CD4-positive, CD25-positive, alpha-beta regulatory T cell (primary cell): Measurements from ENCODE around the gene EEF2KMT. TPM values are rescaled to one million over a fixed set of nuclear protein-coding genes. Genes with fewer than 3 reads are reported as not detected.
A peak's percentile ranks its signal among the peaks of the same experiment; 100 is the strongest.
"Not testable (repeated sequence)": the region's sequence is repeated elsewhere in the genome, so short reads cannot be mapped to it uniquely, and the experiment has no call there.

Experiments used
- ATAC-seq, 2 donors: fragments of 150-1000 bp; cut with Tn5 transposase; one replicate each; pipeline ENCODE4 v1.10.0; 2021; ENCODE audit warnings: low read depth in 2 of 2, moderate number of reproducible peaks in 2 of 2, moderate library complexity in 1 of 2
- DNase-seq, 3 donors: peaks; one replicate each; pipeline versions ENCODE4 v3.0.0 to v3.0.0-alpha.2; 2012 to 2022; ENCODE audit warnings: mixed read lengths in 1 of 3
- H3K27ac ChIP-seq: one replicate; pipeline ENCODE4 v1.7.0; 2013; ENCODE audit warnings: mild to moderate bottlenecking, low read length; ENCODE audit not compliant: insufficient read depth, poor library complexity, severe bottlenecking
- H3K27me3 ChIP-seq: one replicate; pipeline ENCODE4 v1.7.0; 2013; ENCODE audit warnings: low read length; ENCODE audit not compliant: control insufficient read depth, insufficient read depth
- H3K36me3 ChIP-seq: one replicate; pipeline ENCODE4 v1.7.0; 2013; ENCODE audit warnings: mild to moderate bottlenecking, low read length, moderate library complexity; ENCODE audit not compliant: control insufficient read depth, insufficient read depth
- H3K4me1 ChIP-seq: 2 replicates; pipeline ENCODE4 v1.7.0; 2013; ENCODE audit warnings: mild to moderate bottlenecking, low read length; ENCODE audit not compliant: insufficient read depth, control insufficient read depth, poor library complexity, severe bottlenecking
- H3K4me3 ChIP-seq: one replicate; pipeline ENCODE4 v1.7.0; 2013; ENCODE audit warnings: low read depth, mild to moderate bottlenecking, low read length, moderate library complexity
- H3K9me3 ChIP-seq, 2 experiments: 1 replicate in 1 of 2; 2 replicates in 1 of 2; pipeline ENCODE4 v1.7.0; 2013; ENCODE audit warnings: low read length in 2 of 2, mild to moderate bottlenecking in 1 of 2, moderate library complexity in 1 of 2; ENCODE audit not compliant: control insufficient read depth in 2 of 2
- H3K27ac Mint-ChIP-seq, 3 donors: one replicate each; pipeline ENCODE4 v1.8.0; 2020 to 2022; ENCODE audit warnings: mild to moderate bottlenecking in 3 of 3, mixed read lengths in 3 of 3, moderate library complexity in 2 of 3
- H3K27me3 Mint-ChIP-seq: one replicate; pipeline ENCODE4 v1.8.0; 2022; ENCODE audit warnings: mild to moderate bottlenecking, mixed read lengths
- H3K36me3 Mint-ChIP-seq: one replicate; pipeline ENCODE4 v1.8.0; 2020; ENCODE audit warnings: mixed read lengths
- H3K4me1 Mint-ChIP-seq, 4 donors: one replicate each; pipeline ENCODE4 v1.8.0; 2020 to 2022; ENCODE audit warnings: mixed read lengths in 4 of 4, mild to moderate bottlenecking in 1 of 4
- H3K4me3 Mint-ChIP-seq, 4 donors: one replicate each; pipeline ENCODE4 v1.8.0; 2020 to 2022; ENCODE audit warnings: mild to moderate bottlenecking in 4 of 4, mixed read lengths in 4 of 4, moderate library complexity in 3 of 4
- H3K9me3 Mint-ChIP-seq, 7 donors: one replicate each; pipeline ENCODE4 v1.8.0; 2020 to 2022; ENCODE audit warnings: mixed read lengths in 7 of 7, mild to moderate bottlenecking in 3 of 7, moderate library complexity in 2 of 7
- polyA plus RNA-seq, 4 donors: library from polyadenylated mRNA; unstranded; fragments of 300-500 nt; fragmentation: Illumina TruSeq; gene quantifications; one replicate each; pipeline ENCODE4 v1.2.3, GENCODE V29; 2021
- total RNA-seq: library from RNA; stranded (reverse); gene quantifications from one replicate; pipeline ENCODE4 v1.2.3, GENCODE V29; 2022

The EEF2KMT gene
- total and polyA plus RNA-seq, 5 donors from 2014 or later = 3.7 to 19.6 (median 13.9) TPM

DNA sequence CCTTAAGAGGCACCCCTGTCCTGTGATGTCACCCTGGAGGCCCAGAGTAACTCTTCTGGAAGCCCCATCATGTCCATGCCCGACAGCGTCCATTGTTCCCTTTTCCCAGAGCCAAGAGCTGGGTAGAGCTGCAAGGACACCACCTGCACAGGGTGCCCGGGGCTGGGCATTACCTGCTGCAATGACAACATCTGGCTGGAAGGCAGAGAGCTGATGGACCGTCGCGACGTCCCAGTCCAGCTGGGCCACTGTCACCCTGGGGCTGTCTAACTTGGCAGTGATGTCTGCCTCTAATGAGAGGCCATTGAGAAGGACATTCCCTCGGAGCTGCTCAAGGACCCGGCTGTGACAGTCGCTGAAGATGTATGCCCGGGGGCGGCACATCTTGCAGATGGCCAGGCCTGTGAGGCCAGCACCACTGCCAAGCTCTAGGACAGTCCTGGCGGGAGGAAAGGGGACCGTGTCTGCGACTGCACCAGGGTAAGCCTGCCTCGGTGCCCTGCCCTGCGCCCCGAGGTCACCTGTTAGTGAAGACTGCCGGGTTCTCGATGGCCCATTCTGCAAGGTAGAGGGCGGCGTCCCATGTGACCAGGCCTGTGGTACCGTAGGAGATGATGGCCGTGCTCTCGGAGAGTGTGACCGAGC is 7.6 kb downstream of the EEF2KMT start:
- H3K4me1 Mint-ChIP-seq, H3K9me3 ChIP-seq, H3K27ac Mint-ChIP-seq: not testable (repeated sequence)

DNA sequence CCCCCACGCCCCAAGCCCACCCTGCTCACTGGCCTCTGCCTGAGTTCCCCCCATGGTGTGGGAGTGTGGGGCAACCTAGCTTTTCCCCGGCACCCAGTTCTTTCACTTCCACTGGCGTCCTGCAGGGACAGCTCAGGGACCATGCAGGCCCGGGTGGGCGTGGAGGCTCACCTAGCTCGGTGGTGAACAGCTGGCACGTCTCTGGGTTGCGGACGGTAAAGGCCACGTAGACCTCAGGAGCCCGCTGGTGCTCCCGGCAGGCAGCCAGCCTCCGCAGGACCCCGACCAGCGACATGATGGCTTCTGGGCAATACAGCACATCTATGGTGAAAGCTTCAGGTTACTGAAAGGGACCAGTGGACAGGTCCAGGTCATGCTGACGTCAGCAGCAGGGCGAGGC is 8.7 kb downstream of the EEF2KMT start:
- not testable (repeated sequence) for ATAC-seq, H3K27me3 Mint-ChIP-seq, H3K9me3 ChIP-seq, H3K4me1 Mint-ChIP-seq, H3K27ac Mint-ChIP-seq, H3K4me3 Mint-ChIP-seq, H3K36me3 ChIP-seq, H3K9me3 Mint-ChIP-seq, H3K27me3 ChIP-seq, H3K4me1 ChIP-seq, H3K4me3 ChIP-seq, DNase-seq, H3K27ac ChIP-seq
- peaks cover 24% of the 10 kb centered on the region for H3K36me3 Mint-ChIP-seq

More for the DNA sequence above, 7.6 kb downstream of the EEF2KMT start:
- H3K27ac ChIP-seq, H3K9me3 Mint-ChIP-seq, H3K27me3 ChIP-seq, H3K27me3 Mint-ChIP-seq, DNase-seq, H3K36me3 ChIP-seq, ATAC-seq, H3K4me3 Mint-ChIP-seq, H3K4me1 ChIP-seq, H3K4me3 ChIP-seq: not testable (repeated sequence)
- peaks cover 14% of the 10 kb centered on the region for H3K36me3 Mint-ChIP-seq

DNA sequence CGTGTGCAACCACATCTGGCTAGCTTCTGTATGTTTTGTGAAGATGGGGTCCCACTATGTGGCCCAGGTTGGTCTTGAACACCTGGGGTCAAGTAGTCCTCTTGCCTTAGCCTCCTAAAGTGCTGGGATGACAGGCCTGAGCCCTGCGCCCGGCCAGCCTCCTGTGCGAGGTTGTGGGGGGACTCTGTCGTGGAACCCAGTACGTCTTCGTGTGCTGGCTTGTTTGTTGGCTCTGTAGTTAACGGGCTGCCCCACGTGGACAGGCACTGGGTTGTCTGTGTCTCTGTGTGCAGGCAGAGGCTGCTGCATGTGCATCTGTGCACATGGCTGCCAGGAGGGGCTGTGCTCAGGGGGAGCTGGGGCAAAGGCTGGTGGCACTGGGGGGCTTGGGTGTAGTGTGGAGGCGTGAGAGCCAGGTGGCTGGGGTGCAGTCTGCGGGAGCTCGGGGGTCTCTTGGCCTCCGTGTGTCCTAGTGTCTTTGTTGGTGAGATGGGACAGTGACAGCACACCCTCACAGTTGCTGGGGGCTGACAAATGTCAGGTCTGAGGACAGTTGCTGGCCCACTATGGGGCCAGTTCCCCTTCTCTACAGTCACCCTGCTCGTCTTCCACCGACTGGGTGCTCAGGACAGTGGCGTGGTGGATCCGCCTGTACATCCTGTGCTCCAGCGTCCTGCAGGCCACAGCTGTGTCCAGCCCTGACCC is 9.4 kb downstream of the EEF2KMT start:
- not testable (repeated sequence) for H3K27ac Mint-ChIP-seq, H3K27me3 Mint-ChIP-seq, H3K27me3 ChIP-seq, H3K4me1 ChIP-seq, H3K9me3 Mint-ChIP-seq, H3K4me3 Mint-ChIP-seq, H3K4me3 ChIP-seq, H3K4me1 Mint-ChIP-seq, H3K36me3 ChIP-seq, H3K9me3 ChIP-seq, ATAC-seq, DNase-seq, H3K27ac ChIP-seq
- peaks cover 26% of the 10 kb centered on the region for H3K36me3 Mint-ChIP-seq

DNA sequence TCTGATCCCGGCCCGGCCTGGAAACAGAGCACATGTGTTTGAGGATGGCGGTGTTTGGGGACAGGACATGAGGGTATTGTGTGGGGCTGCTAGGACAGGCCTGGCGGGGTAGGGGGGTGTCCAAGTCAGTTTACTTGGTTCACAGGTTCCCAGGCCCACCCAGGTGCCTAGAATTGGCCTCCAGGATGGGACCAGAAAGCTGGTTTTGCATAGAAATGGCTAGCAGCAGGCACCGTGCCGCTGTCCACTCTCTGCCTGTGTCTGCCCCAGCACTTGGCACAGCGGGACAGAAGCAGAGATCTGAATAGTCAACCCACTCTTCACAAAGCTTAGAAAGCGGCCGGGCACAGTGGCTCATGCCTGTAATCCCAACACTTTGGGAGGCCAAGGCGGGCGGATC is 11.9 kb downstream of the EEF2KMT start:
- H3K4me1 Mint-ChIP-seq, H3K36me3 ChIP-seq, H3K27ac ChIP-seq, H3K27me3 Mint-ChIP-seq, H3K27ac Mint-ChIP-seq, H3K27me3 ChIP-seq, H3K9me3 ChIP-seq, H3K4me3 Mint-ChIP-seq, H3K4me1 ChIP-seq, ATAC-seq, DNase-seq, H3K9me3 Mint-ChIP-seq, H3K4me3 ChIP-seq: not testable (repeated sequence)
- peaks cover 22% of the 10 kb centered on the region for H3K36me3 Mint-ChIP-seq

DNA sequence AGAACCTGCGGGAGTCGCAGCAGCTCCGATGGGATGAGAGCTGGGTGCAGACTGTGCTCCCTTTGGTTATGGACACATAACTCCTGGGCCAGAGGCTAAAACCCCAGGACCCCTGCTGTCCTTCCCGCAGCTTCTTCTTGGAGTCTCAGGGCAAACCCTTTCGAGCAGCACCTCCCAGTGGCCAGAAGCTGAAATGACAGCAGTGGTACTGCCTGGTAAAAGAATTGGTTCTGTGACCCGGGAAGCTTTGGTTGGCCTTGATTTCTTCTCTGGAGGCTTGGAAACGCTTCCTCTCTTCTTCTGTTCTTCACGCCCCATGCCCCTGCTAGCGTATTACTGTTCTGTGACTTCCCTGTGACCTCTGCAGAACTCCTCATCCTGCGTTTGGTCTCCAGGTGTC is 12.8 kb downstream of the EEF2KMT start:
- H3K9me3 ChIP-seq, H3K4me1 ChIP-seq, H3K27ac ChIP-seq, H3K27me3 ChIP-seq, H3K27me3 Mint-ChIP-seq, H3K4me3 ChIP-seq, H3K36me3 ChIP-seq, H3K4me3 Mint-ChIP-seq, H3K9me3 Mint-ChIP-seq, ATAC-seq, H3K4me1 Mint-ChIP-seq: not testable (repeated sequence)
- Mint-ChIP-seq H3K36me3 (peaks cover 23% of the 10 kb centered on the region), H3K27ac (peak overlapping the region in 1 of 3 donors; percentile 27)
- DNase-seq = peak; percentile 32 to 66 (median 53)

DNA sequence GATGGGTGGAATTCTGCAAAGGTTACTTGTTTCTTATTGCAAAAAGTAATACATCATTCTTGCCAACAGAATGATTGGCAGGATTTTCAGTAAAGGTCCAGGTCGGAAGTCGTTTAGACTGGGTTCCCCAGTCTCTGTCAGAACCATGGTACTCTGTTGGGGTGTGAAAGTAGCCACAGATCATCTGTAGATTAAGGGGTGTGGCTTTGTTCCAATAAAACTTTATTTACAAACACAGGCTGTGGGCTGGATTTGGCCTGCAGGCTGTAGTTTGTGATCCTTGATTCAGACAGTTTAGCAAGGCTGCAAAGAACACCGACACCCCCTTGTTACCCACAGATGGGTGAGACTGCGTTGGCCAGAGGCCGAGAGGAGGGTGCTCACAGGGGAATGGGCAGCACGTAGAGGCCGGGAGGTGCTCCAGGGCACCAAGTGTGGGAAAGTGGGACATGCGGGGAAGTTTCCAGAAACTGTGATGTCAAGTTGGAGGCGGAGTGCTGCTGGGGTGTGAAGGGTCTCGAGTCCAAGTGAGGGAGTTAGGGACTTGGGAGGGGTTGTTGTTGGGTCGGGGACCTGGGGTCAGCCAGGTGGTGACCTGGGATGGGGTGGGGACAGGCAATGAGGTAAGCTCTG is 13.4 kb downstream of the EEF2KMT start:
- Mint-ChIP-seq H3K27ac (peak overlapping the region in 2 of 3 donors; percentile 82 to 84), H3K36me3 (peaks cover 25% of the 10 kb centered on the region)
- not testable (repeated sequence) for H3K27ac ChIP-seq, H3K4me1 ChIP-seq, H3K27me3 ChIP-seq, H3K4me3 Mint-ChIP-seq, ATAC-seq, H3K27me3 Mint-ChIP-seq, DNase-seq, H3K4me3 ChIP-seq, H3K4me1 Mint-ChIP-seq, H3K9me3 ChIP-seq, H3K9me3 Mint-ChIP-seq
- peaks cover 14% of the 10 kb centered on the region for H3K36me3 ChIP-seq

DNA sequence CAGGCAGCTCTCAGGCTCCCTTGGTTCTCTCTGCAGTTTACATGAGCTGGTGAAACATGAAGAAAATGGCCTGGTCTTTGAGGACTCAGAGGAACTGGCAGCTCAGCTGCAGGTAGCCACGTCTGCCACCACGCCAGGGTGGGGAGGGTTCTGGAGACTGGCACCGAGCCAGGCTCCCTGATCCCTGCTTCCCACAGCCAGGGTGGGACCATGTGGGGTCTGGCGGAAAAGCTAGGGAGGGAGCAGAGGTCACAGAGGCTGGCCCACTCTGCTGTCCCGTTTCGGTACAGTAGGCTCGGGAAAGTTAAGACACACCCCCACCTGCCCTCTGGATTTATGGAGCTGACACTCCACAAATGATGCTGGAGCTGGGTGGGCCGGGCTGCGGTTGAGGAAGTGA is 13.9 kb downstream of the EEF2KMT start:
- Mint-ChIP-seq H3K36me3 (peaks cover 25% of the 10 kb centered on the region), H3K27ac (peak overlapping the region in 1 of 3 donors; percentile 84)
- not testable (repeated sequence) for H3K4me3 Mint-ChIP-seq

DNA sequence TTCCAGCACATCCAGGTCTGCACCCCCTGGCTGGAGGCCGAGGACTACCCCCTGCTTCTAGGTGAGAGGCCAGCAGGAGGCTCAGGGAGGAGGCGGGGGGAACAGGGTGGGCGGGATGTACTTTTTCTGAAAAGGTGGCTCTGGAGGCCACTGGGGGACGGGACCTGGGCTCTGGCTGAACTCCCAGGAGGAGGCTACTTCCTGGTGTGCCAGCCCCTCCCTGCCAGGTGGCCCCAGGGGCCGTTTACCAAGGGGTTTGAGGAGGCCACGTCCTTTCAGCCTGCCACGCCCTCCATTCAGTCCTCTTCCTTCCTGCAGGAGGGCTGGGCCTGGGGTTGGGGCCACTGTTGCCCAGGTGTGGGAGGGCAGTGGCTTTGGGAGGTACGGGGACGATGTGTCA is 16.6 kb downstream of the EEF2KMT start:
- H3K36me3 ChIP-seq = peaks cover 30% of the 10 kb centered on the region
- not testable (repeated sequence) for H3K27ac Mint-ChIP-seq, DNase-seq, H3K4me1 ChIP-seq, H3K27me3 ChIP-seq, H3K9me3 Mint-ChIP-seq, H3K27me3 Mint-ChIP-seq, H3K4me1 Mint-ChIP-seq, H3K27ac ChIP-seq, H3K4me3 Mint-ChIP-seq, ATAC-seq, H3K4me3 ChIP-seq, H3K9me3 ChIP-seq
- peaks cover 29% of the 10 kb centered on the region for H3K36me3 Mint-ChIP-seq

More for the DNA sequence above, 13.9 kb downstream of the EEF2KMT start:
- H3K27me3 ChIP-seq, H3K27ac ChIP-seq, H3K4me3 ChIP-seq, H3K4me1 Mint-ChIP-seq, H3K27me3 Mint-ChIP-seq, H3K9me3 ChIP-seq, DNase-seq, H3K4me1 ChIP-seq, ATAC-seq, H3K9me3 Mint-ChIP-seq: not testable (repeated sequence)
- H3K36me3 ChIP-seq = peaks cover 17% of the 10 kb centered on the region
